IMR-90 (cell line): Measurements from ENCODE around the gene NECAB2.

ENCODE experiments used
- BHLHE40 ChIP-seq: fragments of 150-350 bp; IDR thresholded peaks from 2 replicates; pipeline ENCODE4 v1.6.1; 2016; ENCODE audit warnings: mild to moderate bottlenecking, low read depth, low read length
- CEBPB ChIP-seq: IDR thresholded peaks from 2 replicates; pipeline ENCODE4 v1.6.1; 2012; ENCODE audit warnings: low read depth, low read length, improper control_type of control experiment
- CHD1 ChIP-seq: IDR thresholded peaks from 2 replicates; pipeline ENCODE4 v1.6.1; 2012; ENCODE audit warnings: low read depth, low read length, improper control_type of control experiment
- FOS ChIP-seq: fragments of 150-350 bp; IDR thresholded peaks from 2 replicates; pipeline ENCODE4 v1.6.1; 2016; ENCODE audit warnings: low read depth, low read length
- MAFK ChIP-seq: IDR thresholded peaks from 2 replicates; pipeline ENCODE4 v1.6.1; 2012; ENCODE audit warnings: low read depth, low read length, improper control_type of control experiment
- MAZ ChIP-seq: IDR thresholded peaks from 2 replicates; pipeline ENCODE4 v1.6.1; 2012; ENCODE audit warnings: low read depth, mild to moderate bottlenecking, low read length, improper control_type of control experiment, moderate library complexity, borderline replicate concordance
- MXI1 ChIP-seq: IDR thresholded peaks from 2 replicates; pipeline ENCODE4 v1.6.1; 2012; ENCODE audit warnings: low read depth, mild to moderate bottlenecking, low read length, moderate library complexity, borderline replicate concordance
- POLR2A ChIP-seq: IDR thresholded peaks from 2 replicates; pipeline ENCODE4 v1.6.1; 2012; ENCODE audit warnings: mild to moderate bottlenecking, low read depth, low read length
- RAD21 ChIP-seq: IDR thresholded peaks from 2 replicates; pipeline ENCODE4 v1.6.1; 2012; ENCODE audit warnings: low read length, improper control_type of control experiment
- RCOR1 ChIP-seq: IDR thresholded peaks from 2 replicates; pipeline ENCODE4 v1.6.1; 2012; ENCODE audit warnings: mild to moderate bottlenecking, low read length, improper control_type of control experiment; ENCODE audit not compliant: insufficient replicate concordance
- SMC3 ChIP-seq: fragments of 150-350 bp; IDR thresholded peaks from 2 replicates; pipeline ENCODE4 v1.6.1; 2016; ENCODE audit warnings: low read depth, mild to moderate bottlenecking, antibody characterized with exemption, low read length, moderate library complexity
- TF ChIP-seq, protein P1 (sequence below): conservative IDR thresholded peaks from 2 replicates; pipeline ENCODE4 v1.5.1; 2012; ENCODE audit warnings: mild to moderate bottlenecking, low read depth, low read length, improper control_type of control experiment
- TF ChIP-seq, protein P2 (sequence below): fragments of 150-350 bp; IDR thresholded peaks from 2 replicates; pipeline ENCODE4 v1.6.1; 2017; ENCODE audit warnings: mild to moderate bottlenecking, antibody characterized with exemption, low read length, low read depth
- TF ChIP-seq, protein P3 (sequence below): fragments of 150-350 bp; IDR thresholded peaks from 2 replicates; pipeline ENCODE4 v1.6.1; 2016; ENCODE audit warnings: low read depth, mild to moderate bottlenecking, low read length, moderate library complexity, borderline replicate concordance

- no peak for TF ChIP-seq POLR2A
- TF ChIP-seq, protein P1, sequence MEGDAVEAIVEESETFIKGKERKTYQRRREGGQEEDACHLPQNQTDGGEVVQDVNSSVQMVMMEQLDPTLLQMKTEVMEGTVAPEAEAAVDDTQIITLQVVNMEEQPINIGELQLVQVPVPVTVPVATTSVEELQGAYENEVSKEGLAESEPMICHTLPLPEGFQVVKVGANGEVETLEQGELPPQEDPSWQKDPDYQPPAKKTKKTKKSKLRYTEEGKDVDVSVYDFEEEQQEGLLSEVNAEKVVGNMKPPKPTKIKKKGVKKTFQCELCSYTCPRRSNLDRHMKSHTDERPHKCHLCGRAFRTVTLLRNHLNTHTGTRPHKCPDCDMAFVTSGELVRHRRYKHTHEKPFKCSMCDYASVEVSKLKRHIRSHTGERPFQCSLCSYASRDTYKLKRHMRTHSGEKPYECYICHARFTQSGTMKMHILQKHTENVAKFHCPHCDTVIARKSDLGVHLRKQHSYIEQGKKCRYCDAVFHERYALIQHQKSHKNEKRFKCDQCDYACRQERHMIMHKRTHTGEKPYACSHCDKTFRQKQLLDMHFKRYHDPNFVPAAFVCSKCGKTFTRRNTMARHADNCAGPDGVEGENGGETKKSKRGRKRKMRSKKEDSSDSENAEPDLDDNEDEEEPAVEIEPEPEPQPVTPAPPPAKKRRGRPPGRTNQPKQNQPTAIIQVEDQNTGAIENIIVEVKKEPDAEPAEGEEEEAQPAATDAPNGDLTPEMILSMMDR = no peak
- TF ChIP-seq CHD1 = no peak
- TF ChIP-seq FOS = no peak
- TF ChIP-seq CEBPB = no peak
- no peak for TF ChIP-seq SMC3
- TF ChIP-seq, protein P2, sequence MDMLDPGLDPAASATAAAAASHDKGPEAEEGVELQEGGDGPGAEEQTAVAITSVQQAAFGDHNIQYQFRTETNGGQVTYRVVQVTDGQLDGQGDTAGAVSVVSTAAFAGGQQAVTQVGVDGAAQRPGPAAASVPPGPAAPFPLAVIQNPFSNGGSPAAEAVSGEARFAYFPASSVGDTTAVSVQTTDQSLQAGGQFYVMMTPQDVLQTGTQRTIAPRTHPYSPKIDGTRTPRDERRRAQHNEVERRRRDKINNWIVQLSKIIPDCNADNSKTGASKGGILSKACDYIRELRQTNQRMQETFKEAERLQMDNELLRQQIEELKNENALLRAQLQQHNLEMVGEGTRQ = no peak
- TF ChIP-seq MAFK = no peak
- TF ChIP-seq MAZ = no peak
- no peak for TF ChIP-seq MXI1
- TF ChIP-seq, protein P3, sequence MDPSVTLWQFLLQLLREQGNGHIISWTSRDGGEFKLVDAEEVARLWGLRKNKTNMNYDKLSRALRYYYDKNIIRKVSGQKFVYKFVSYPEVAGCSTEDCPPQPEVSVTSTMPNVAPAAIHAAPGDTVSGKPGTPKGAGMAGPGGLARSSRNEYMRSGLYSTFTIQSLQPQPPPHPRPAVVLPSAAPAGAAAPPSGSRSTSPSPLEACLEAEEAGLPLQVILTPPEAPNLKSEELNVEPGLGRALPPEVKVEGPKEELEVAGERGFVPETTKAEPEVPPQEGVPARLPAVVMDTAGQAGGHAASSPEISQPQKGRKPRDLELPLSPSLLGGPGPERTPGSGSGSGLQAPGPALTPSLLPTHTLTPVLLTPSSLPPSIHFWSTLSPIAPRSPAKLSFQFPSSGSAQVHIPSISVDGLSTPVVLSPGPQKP = no peak
- TF ChIP-seq RAD21 = no peak
- TF ChIP-seq BHLHE40 = no peak
- TF ChIP-seq RCOR1 = no peak
Measured at GRCh38 chr16:83954577-83955016, 13.4 kb upstream of the NECAB2 start.
